Activated B cell treated with CpG ODN at 0.5 μM for 24 hours (primary cell): Measurements from ENCODE around the gene RNLS. TPM values are rescaled to one million over a fixed set of nuclear protein-coding genes. Genes with fewer than 3 reads are reported as not detected.

Experiments
- ATAC-seq: fragments of 200-7000 bp; cut with Tn5 transposase; one replicate; pipeline ENCODE4 v1.10.0; 2021; ENCODE audit warnings: low read depth, mild to moderate bottlenecking, moderate library complexity
- CTCF ChIA-PET: fragments of 350-600 bp; sonication (Branson Sonifier 250); formaldehyde crosslinking; loops from one replicate; lab custom pipeline; 2021; ENCODE audit warnings: antibody characterized with exemption; lab: Charles Lee
- POLR2A ChIA-PET: fragments of 350-600 bp; sonication (Branson Sonifier 250); formaldehyde crosslinking; loops from one replicate; lab custom pipeline; 2021; ENCODE audit warnings: antibody characterized with exemption; lab: Charles Lee
- DNase-seq: peaks from one replicate; pipeline ENCODE4 v3.0.0; 2022
- H3K27ac Mint-ChIP-seq: one replicate; pipeline ENCODE4 v1.8.0; 2020; ENCODE audit warnings: mixed read lengths
- H3K27me3 Mint-ChIP-seq: one replicate; pipeline ENCODE4 v1.8.0; 2021; ENCODE audit warnings: mixed read lengths
- H3K36me3 Mint-ChIP-seq: one replicate; pipeline ENCODE4 v1.8.0; 2021; ENCODE audit warnings: low read depth, mixed read lengths
- H3K4me1 Mint-ChIP-seq: one replicate; pipeline ENCODE4 v1.8.0; 2021; ENCODE audit warnings: mixed read lengths
- H3K4me3 Mint-ChIP-seq: one replicate; pipeline ENCODE4 v1.8.0; 2020; ENCODE audit warnings: mild to moderate bottlenecking, mixed read lengths
- H3K9me3 Mint-ChIP-seq: one replicate; pipeline ENCODE4 v1.8.0; 2020; ENCODE audit warnings: mixed read lengths
- intact Hi-C: fragments of 100-400 bp; cut with micrococcal nuclease; formaldehyde crosslinking; loops from one replicate; pipeline ENCODE4 v1.15.1; 2024
- total RNA-seq: library from RNA; stranded (reverse); gene quantifications from 2 replicates; pipeline ENCODE4 v1.2.3, GENCODE V29; 2022
- TF ChIP-seq, protein P1 (sequence below): fragments of 200-600 bp; IDR thresholded peaks from one replicate; pipeline ENCODE4 v1.8.0; 2022; ENCODE audit warnings: antibody characterized with exemption, mild to moderate bottlenecking

RNLS gene
- total RNA-seq, 1 donor from 2014 or later: 5.7 TPM

GRCh38 chr10:88528201-88528600 lies 54.9 kb downstream of the RNLS start:
- Mint-ChIP-seq H3K9me3 (no peaks in the 10 kb centered on the region), H3K4me1 (no peaks in the 10 kb centered on the region), H3K36me3 (no peaks in the 10 kb centered on the region), H3K27ac (no peak overlapping the region), H3K27me3 (no peaks in the 10 kb centered on the region), H3K4me3 (no peak overlapping the region)
- intact Hi-C loops: no loop called here
- ChIA-PET CTCF (no interaction called here), POLR2A (no interaction called here)
- TF ChIP-seq, protein P1, sequence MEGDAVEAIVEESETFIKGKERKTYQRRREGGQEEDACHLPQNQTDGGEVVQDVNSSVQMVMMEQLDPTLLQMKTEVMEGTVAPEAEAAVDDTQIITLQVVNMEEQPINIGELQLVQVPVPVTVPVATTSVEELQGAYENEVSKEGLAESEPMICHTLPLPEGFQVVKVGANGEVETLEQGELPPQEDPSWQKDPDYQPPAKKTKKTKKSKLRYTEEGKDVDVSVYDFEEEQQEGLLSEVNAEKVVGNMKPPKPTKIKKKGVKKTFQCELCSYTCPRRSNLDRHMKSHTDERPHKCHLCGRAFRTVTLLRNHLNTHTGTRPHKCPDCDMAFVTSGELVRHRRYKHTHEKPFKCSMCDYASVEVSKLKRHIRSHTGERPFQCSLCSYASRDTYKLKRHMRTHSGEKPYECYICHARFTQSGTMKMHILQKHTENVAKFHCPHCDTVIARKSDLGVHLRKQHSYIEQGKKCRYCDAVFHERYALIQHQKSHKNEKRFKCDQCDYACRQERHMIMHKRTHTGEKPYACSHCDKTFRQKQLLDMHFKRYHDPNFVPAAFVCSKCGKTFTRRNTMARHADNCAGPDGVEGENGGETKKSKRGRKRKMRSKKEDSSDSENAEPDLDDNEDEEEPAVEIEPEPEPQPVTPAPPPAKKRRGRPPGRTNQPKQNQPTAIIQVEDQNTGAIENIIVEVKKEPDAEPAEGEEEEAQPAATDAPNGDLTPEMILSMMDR: no peak
- no peak for DNase-seq
- no peak for ATAC-seq

GRCh38 chr10:88527245-88527644 lies 55.9 kb downstream of the RNLS start:
- intact Hi-C loops: no loop called here
- POLR2A ChIA-PET: no interaction called here
- no peaks in the 10 kb centered on the region for H3K36me3 Mint-ChIP-seq
- no peaks in the 10 kb centered on the region for H3K27me3 Mint-ChIP-seq
- DNase-seq: no peak
- H3K9me3 Mint-ChIP-seq: no peaks in the 10 kb centered on the region
- H3K4me1 Mint-ChIP-seq: no peaks in the 10 kb centered on the region
- TF ChIP-seq, protein P1: no peak
- no peak overlapping the region for H3K27ac Mint-ChIP-seq
- no peak for ATAC-seq
- CTCF ChIA-PET: no interaction called here
- H3K4me3 Mint-ChIP-seq: no peak overlapping the region

GRCh38 chr10:88526501-88527105 lies 56.5 kb downstream of the RNLS start:
- POLR2A ChIA-PET: no interaction called here
- Mint-ChIP-seq H3K4me1 (no peaks in the 10 kb centered on the region), H3K4me3 (no peak overlapping the region), H3K36me3 (no peaks in the 10 kb centered on the region), H3K27ac (no peak overlapping the region), H3K9me3 (no peaks in the 10 kb centered on the region), H3K27me3 (no peaks in the 10 kb centered on the region)
- TF ChIP-seq, protein P1: no peak
- intact Hi-C loops: no loop called here
- ATAC-seq (no peak), DNase-seq (no peak)
- CTCF ChIA-PET: no interaction called here

DNA sequence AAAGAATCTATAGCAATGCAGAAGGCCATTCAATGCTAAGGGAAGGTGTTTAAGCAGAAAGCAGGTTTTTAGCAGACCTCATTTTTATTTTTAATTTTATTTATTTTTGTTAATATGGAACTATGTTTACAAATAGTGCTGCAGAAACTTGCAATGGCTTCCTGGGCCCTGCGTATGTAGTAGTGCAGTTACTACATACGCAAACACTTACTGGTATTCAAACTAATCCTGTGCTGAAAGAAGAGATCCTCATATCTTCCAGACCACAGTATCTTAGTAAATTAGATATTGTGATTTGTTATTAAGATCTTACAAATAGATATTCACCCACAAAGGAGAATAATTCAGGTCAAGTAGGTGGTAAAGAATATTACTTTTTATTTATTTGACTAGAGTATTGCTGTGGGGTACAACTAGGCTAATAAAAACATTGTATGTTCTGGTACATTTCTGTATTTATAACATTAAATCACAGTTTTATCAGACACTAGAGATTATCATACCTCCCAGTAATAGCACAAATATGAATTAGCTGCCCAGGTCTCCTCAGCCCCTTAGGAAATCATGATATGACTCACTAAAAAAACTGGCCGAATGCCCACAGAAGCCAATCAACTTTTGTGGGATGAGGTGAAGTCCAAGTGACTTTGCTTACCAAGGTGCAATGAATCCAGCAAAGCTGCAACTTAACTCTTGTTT lies 57.6 kb downstream of the RNLS start:
- intact Hi-C loops: no loop called here
- ATAC-seq (no peak), DNase-seq (no peak)
- no peak overlapping the region for H3K27ac Mint-ChIP-seq
- TF ChIP-seq, protein P1: no peak
- H3K9me3 Mint-ChIP-seq: no peaks in the 10 kb centered on the region
- H3K4me1 Mint-ChIP-seq: no peaks in the 10 kb centered on the region
- ChIA-PET POLR2A (no interaction called here), CTCF (no interaction called here)
- no peak overlapping the region for H3K4me3 Mint-ChIP-seq
- no peaks in the 10 kb centered on the region for H3K27me3 Mint-ChIP-seq
- H3K36me3 Mint-ChIP-seq: no peaks in the 10 kb centered on the region

- ATAC-seq (no peak), DNase-seq (no peak)
- ChIA-PET POLR2A (no interaction called here), CTCF (no interaction called here)
- Mint-ChIP-seq H3K9me3 (no peaks in the 10 kb centered on the region), H3K27ac (no peak overlapping the region), H3K4me3 (no peak overlapping the region), H3K36me3 (no peaks in the 10 kb centered on the region), H3K4me1 (no peaks in the 10 kb centered on the region), H3K27me3 (no peaks in the 10 kb centered on the region)
- TF ChIP-seq, protein P1: no peak
- intact Hi-C loops: no loop called here
Measured at GRCh38 chr10:88523739-88524400, 59.2 kb downstream of the RNLS start.
